Measurements from ENCODE around the gene A4GALT. TPM values are rescaled to one million over a fixed set of nuclear protein-coding genes. Genes with fewer than 3 reads are reported as not detected.
A peak's percentile ranks its signal among the peaks of the same experiment; 100 is the strongest.

Gene A4GALT
- polyA plus RNA-seq, 1 donor = 16.8 TPM

GRCh38 chr22:42707496-42707895 is 13.2 kb downstream of the A4GALT start:
- no peak for DNase-seq

- no peak for DNase-seq
Measured at GRCh38 chr22:42704896-42705295, 15.8 kb downstream of the A4GALT start.

GRCh38 chr22:42702675-42703074 is 18.0 kb downstream of the A4GALT start:
- no peak for DNase-seq

- no peak for DNase-seq
Measured at GRCh38 chr22:42701694-42702093, 19.0 kb downstream of the A4GALT start.

- DNase-seq = no peak
Measured at GRCh38 chr22:42700901-42701300, 19.8 kb downstream of the A4GALT start.

- DNase-seq = no peak
Measured at GRCh38 chr22:42700355-42700754, 20.3 kb downstream of the A4GALT start.

- DNase-seq = no peak
Measured at GRCh38 chr22:42699976-42700352, 20.7 kb downstream of the A4GALT start.

- no peak for DNase-seq
Measured at GRCh38 chr22:42699281-42699975, 21.2 kb downstream of the A4GALT start.

- DNase-seq = no peak
Measured at GRCh38 chr22:42697542-42698013, 23.1 kb downstream of the A4GALT start.

GRCh38 chr22:42696331-42696967 is 24.2 kb downstream of the A4GALT start:
- no peak for DNase-seq

- DNase-seq = no peak
Measured at GRCh38 chr22:42695294-42695693, 25.4 kb downstream of the A4GALT start.

GRCh38 chr22:42693763-42694683 is 26.6 kb downstream of the A4GALT start:
- no peak for DNase-seq

- no peak for DNase-seq
Measured at GRCh38 chr22:42693055-42693762, 27.5 kb downstream of the A4GALT start.

GRCh38 chr22:42692239-42693054 is 28.2 kb downstream of the A4GALT start:
- no peak for DNase-seq

- DNase-seq = no peak
Measured at GRCh38 chr22:42691440-42691839, 29.2 kb downstream of the A4GALT start.

GRCh38 chr22:42688241-42689211 is 32.1 kb downstream of the A4GALT start:
- DNase-seq = peak; percentile 92

- no peak for DNase-seq
Measured at GRCh38 chr22:42686756-42687491, 33.7 kb downstream of the A4GALT start.

GRCh38 chr22:42685941-42686653 is 34.6 kb downstream of the A4GALT start:
- DNase-seq = no peak
